Measurements from ENCODE around the gene KRTAP1-4. TPM values are rescaled to one million over a fixed set of nuclear protein-coding genes. Genes with fewer than 3 reads are reported as not detected.
"Not testable (repeated sequence)": the region's sequence is repeated elsewhere in the genome, so short reads cannot be mapped to it uniquely, and the experiment has no call there.

Gene KRTAP1-4
- total and polyA plus RNA-seq, 2 experiments from 2014 or later, result not detected

DNA sequence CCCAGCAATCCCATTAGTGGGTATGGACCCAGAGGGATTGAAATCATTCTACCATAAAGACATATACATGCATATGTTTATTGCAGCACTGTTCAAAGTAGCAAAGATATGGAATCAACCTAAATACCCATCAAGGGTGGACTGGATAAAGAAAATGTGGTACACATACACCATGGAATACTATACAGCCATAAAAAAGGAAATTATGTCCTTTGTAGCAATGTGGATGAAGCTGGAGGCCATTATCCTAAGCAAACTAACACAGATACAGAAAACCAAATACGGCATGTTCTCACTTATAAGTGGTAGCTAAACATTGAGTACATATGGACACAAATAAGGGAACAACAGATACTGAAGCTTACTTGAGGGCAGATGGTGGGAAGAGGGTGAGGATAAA, 27.6 kb upstream of the KRTAP1-4 start:
- no peak for DNase-seq (ENCODE audit: low spot score)
- H3K4me3 ChIP-seq, result no peak overlapping the region
- H3K9me3 ChIP-seq (ENCODE audit: low read depth), result no peaks in the 10 kb centered on the region
- H3K36me3 ChIP-seq (replicated peaks; ENCODE audit: insufficient read depth, low read depth), result no peaks in the 10 kb centered on the region
- no peak overlapping the region for H3K27ac ChIP-seq
- H3K4me2 ChIP-seq, result no peak overlapping the region
- TF ChIP-seq CTCF (IDR thresholded peaks at IDR 0.05; ENCODE audit: poor library complexity), result no peak
- TF ChIP-seq EZH2phosphoT487 (IDR thresholded peaks at IDR 0.05; ENCODE audit: low read depth, severe bottlenecking, unreplicated experiment), result no peak
- no peak for TF ChIP-seq EZH2 (IDR thresholded peaks at IDR 0.05; ENCODE audit: borderline replicate concordance)
- H3K4me1 ChIP-seq (ENCODE audit: insufficient read depth), result no peaks in the 10 kb centered on the region
- H3K79me2 ChIP-seq, result no peaks in the 10 kb centered on the region
- no peaks in the 10 kb centered on the region for H4K20me1 ChIP-seq (ENCODE audit: insufficient read depth, poor library complexity, severe bottlenecking)
- H2AFZ ChIP-seq, result no peak overlapping the region
- H3K9me2 ChIP-seq (replicated peaks; ENCODE audit: insufficient read depth), result no peaks in the 10 kb centered on the region
- H3K27me3 ChIP-seq, result no peaks in the 10 kb centered on the region
- WGBS (ENCODE audit: low lambda C conversion rate, missing lambda C conversion rate), result 100% methylated on average over 1 of the region's 1 CpG

DNA sequence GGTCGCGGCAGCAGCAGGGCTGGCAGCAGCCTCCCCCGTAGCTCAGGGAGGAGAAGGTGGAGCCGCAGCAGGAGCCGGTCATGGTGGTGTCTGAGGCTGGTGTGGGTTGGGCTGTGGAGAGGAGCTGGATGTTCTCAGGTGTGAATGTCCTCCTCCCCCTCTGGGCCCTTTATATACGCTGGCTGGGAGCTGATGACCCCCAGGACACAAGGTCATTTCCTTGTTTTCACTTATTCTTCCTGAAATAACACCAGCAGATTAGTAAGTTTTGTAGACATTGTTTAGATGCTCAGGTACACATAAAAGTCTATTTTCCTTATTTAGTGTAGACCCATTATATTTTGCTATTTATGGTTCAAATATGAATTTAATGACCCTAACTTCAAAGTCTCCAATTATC, 25.1 kb upstream of the KRTAP1-4 start, which contains the start of gene KRTAP2-2:
Gene KRTAP2-2, minus strand, starts transcription at position 101 of the 400 bp plus-strand sequence. Its CDS starts 19 bp downstream, at position 82.
- WGBS (ENCODE audit: low lambda C conversion rate, missing lambda C conversion rate), result 67% methylated on average over 1 of the region's 6 CpGs
- H3K4me1 ChIP-seq (ENCODE audit: insufficient read depth); H3K4me3 ChIP-seq; DNase-seq (ENCODE audit: low spot score); H2AFZ ChIP-seq; H3K27ac ChIP-seq; H3K79me2 ChIP-seq; H3K36me3 ChIP-seq (replicated peaks; ENCODE audit: insufficient read depth, low read depth); H3K4me2 ChIP-seq; H3K9me2 ChIP-seq (replicated peaks; ENCODE audit: insufficient read depth); H3K9me3 ChIP-seq (ENCODE audit: low read depth); H3K27me3 ChIP-seq; H4K20me1 ChIP-seq (ENCODE audit: insufficient read depth, poor library complexity, severe bottlenecking): not testable (repeated sequence)

- not testable (repeated sequence) for H3K27me3 ChIP-seq; H3K27ac ChIP-seq; H3K9me2 ChIP-seq (replicated peaks; ENCODE audit: insufficient read depth); H3K4me1 ChIP-seq (ENCODE audit: insufficient read depth); H3K4me2 ChIP-seq; H3K79me2 ChIP-seq; H3K4me3 ChIP-seq; H2AFZ ChIP-seq; H4K20me1 ChIP-seq (ENCODE audit: insufficient read depth, poor library complexity, severe bottlenecking); H3K9me3 ChIP-seq (ENCODE audit: low read depth); DNase-seq (ENCODE audit: low spot score); H3K36me3 ChIP-seq (replicated peaks; ENCODE audit: insufficient read depth, low read depth)
- 86% methylated on average over 5 of the region's 9 CpGs for WGBS (ENCODE audit: low lambda C conversion rate, missing lambda C conversion rate)
Observed at GRCh38 chr17:41054556-41054955, 24.6 kb upstream of the KRTAP1-4 start.

- Histone ChIP-seq H3K4me2 (no peak overlapping the region), H3K4me3 (no peak overlapping the region), H4K20me1 (ENCODE audit: insufficient read depth, poor library complexity, severe bottlenecking) (no peaks in the 10 kb centered on the region), H3K4me1 (ENCODE audit: insufficient read depth) (no peaks in the 10 kb centered on the region), H3K27ac (no peak overlapping the region), H3K27me3 (no peaks in the 10 kb centered on the region), H3K9me2 (replicated peaks; ENCODE audit: insufficient read depth) (no peaks in the 10 kb centered on the region), H3K79me2 (no peaks in the 10 kb centered on the region), H3K36me3 (replicated peaks; ENCODE audit: insufficient read depth, low read depth) (no peaks in the 10 kb centered on the region), H3K9me3 (ENCODE audit: low read depth) (no peaks in the 10 kb centered on the region), H2AFZ (no peak overlapping the region)
- DNase-seq (ENCODE audit: low spot score), result no peak
- 85% methylated on average over 4 of the region's 4 CpGs for WGBS (ENCODE audit: low lambda C conversion rate, missing lambda C conversion rate)
- no peak for TF ChIP-seq CTCF (IDR thresholded peaks at IDR 0.05; ENCODE audit: poor library complexity)
- no peak for TF ChIP-seq EZH2phosphoT487 (IDR thresholded peaks at IDR 0.05; ENCODE audit: low read depth, severe bottlenecking, unreplicated experiment)
- TF ChIP-seq EZH2 (IDR thresholded peaks at IDR 0.05; ENCODE audit: borderline replicate concordance), result no peak
Observed at GRCh38 chr17:41054025-41054424, 24.0 kb upstream of the KRTAP1-4 start.

- no peaks in the 10 kb centered on the region for H3K79me2 ChIP-seq
- H3K9me3 ChIP-seq (ENCODE audit: low read depth), result no peaks in the 10 kb centered on the region
- no peak overlapping the region for H3K4me2 ChIP-seq
- H3K4me3 ChIP-seq, result no peak overlapping the region
- DNase-seq (ENCODE audit: low spot score), result no peak
- H4K20me1 ChIP-seq (ENCODE audit: insufficient read depth, poor library complexity, severe bottlenecking), result no peaks in the 10 kb centered on the region
- H3K27ac ChIP-seq, result no peak overlapping the region
- H3K4me1 ChIP-seq (ENCODE audit: insufficient read depth), result peaks cover 11% of the 10 kb centered on the region
- TF ChIP-seq EZH2phosphoT487 (IDR thresholded peaks at IDR 0.05; ENCODE audit: low read depth, severe bottlenecking, unreplicated experiment), result no peak
- no peak for TF ChIP-seq CTCF (IDR thresholded peaks at IDR 0.05; ENCODE audit: poor library complexity)
- TF ChIP-seq EZH2 (IDR thresholded peaks at IDR 0.05; ENCODE audit: borderline replicate concordance), result no peak
- H3K36me3 ChIP-seq (replicated peaks; ENCODE audit: insufficient read depth, low read depth), result no peaks in the 10 kb centered on the region
- no peak overlapping the region for H2AFZ ChIP-seq
- H3K27me3 ChIP-seq, result no peaks in the 10 kb centered on the region
- no peaks in the 10 kb centered on the region for H3K9me2 ChIP-seq (replicated peaks; ENCODE audit: insufficient read depth)
Observed at GRCh38 chr17:41052566-41052965, 22.6 kb upstream of the KRTAP1-4 start.
